Karpas-422 (cell line): ENCODE results near the gene C7orf25. TPM values are rescaled to one million over a fixed set of nuclear protein-coding genes. Genes with fewer than 3 reads are reported as not detected.

Experiments used
- DNase-seq: peaks from one replicate; pipeline ENCODE4 v3.0.0-alpha.2; 2015
- H2AFZ ChIP-seq: fragments of 200-600 bp; sonication (generic); 2 replicates; pipeline ENCODE4 v1.6.1; 2014; ENCODE audit warnings: antibody characterized with exemption, low read length, mixed read lengths
- H3K27ac ChIP-seq: fragments of 200-600 bp; sonication (generic); 2 replicates; pipeline ENCODE4 v1.5.1; 2014; ENCODE audit warnings: mild to moderate bottlenecking, low read length, moderate library complexity
- H3K27me3 ChIP-seq: fragments of 200-600 bp; sonication (generic); 2 replicates; pipeline ENCODE4 v1.6.1; 2014; ENCODE audit warnings: low read length, mixed read lengths
- H3K36me3 ChIP-seq: fragments of 200-600 bp; sonication (generic); 2 replicates; pipeline ENCODE4 v1.6.1; 2014; ENCODE audit warnings: low read length, mixed read lengths; ENCODE audit not compliant: insufficient read depth
- H3K4me1 ChIP-seq: fragments of 200-600 bp; sonication (generic); 2 replicates; pipeline ENCODE4 v1.6.1; 2014; ENCODE audit warnings: mild to moderate bottlenecking, low read length, mixed read lengths
- H3K4me2 ChIP-seq: fragments of 200-600 bp; sonication (generic); 2 replicates; pipeline ENCODE4 v1.6.1; 2014; ENCODE audit warnings: low read length, low read depth, mild to moderate bottlenecking; ENCODE audit not compliant: poor library complexity, severe bottlenecking
- H3K4me3 ChIP-seq: fragments of 200-600 bp; sonication (generic); 2 replicates; pipeline ENCODE4 v1.5.1; 2014; ENCODE audit warnings: mild to moderate bottlenecking, antibody characterized with exemption, low read length, mixed read lengths
- H3K79me2 ChIP-seq: fragments of 200-600 bp; sonication (generic); 2 replicates; pipeline ENCODE4 v1.6.1; 2014; ENCODE audit warnings: mild to moderate bottlenecking, low read length, mixed read lengths
- H3K9ac ChIP-seq: fragments of 200-600 bp; sonication (generic); 2 replicates; pipeline ENCODE4 v1.6.0; 2014; ENCODE audit warnings: low read length
- H3K9me2 ChIP-seq: fragments of 200-600 bp; sonication (generic), shearing (Covaris generic); replicated peaks from 2 replicates; pipeline ENCODE4 v1.6.0; 2014; ENCODE audit warnings: mild to moderate bottlenecking, low read length, moderate library complexity; ENCODE audit not compliant: insufficient read depth
- H3K9me3 ChIP-seq: fragments of 300-700, 200-600 bp; sonication (generic); 2 replicates; pipeline ENCODE4 v1.6.1; 2014; ENCODE audit warnings: low read length, mixed read lengths
- H4K20me1 ChIP-seq: fragments of 200-600 bp; sonication (generic); 2 replicates; pipeline ENCODE4 v1.6.1; 2014; ENCODE audit warnings: mild to moderate bottlenecking, antibody characterized with exemption, low read length, low read depth; ENCODE audit not compliant: insufficient read depth
- total RNA-seq: library from RNA; depleted of rRNA; stranded (reverse); fragments of >200 nt; shearing (Covaris generic); gene quantifications from 2 replicates; pipeline ENCODE4 v1.2.3, GENCODE V29; 2014; ENCODE audit warnings: low replicate concordance; rRNA removed

The C7orf25 gene
- 1.1 and 1.8 TPM in 2 replicates for total RNA-seq

DNA sequence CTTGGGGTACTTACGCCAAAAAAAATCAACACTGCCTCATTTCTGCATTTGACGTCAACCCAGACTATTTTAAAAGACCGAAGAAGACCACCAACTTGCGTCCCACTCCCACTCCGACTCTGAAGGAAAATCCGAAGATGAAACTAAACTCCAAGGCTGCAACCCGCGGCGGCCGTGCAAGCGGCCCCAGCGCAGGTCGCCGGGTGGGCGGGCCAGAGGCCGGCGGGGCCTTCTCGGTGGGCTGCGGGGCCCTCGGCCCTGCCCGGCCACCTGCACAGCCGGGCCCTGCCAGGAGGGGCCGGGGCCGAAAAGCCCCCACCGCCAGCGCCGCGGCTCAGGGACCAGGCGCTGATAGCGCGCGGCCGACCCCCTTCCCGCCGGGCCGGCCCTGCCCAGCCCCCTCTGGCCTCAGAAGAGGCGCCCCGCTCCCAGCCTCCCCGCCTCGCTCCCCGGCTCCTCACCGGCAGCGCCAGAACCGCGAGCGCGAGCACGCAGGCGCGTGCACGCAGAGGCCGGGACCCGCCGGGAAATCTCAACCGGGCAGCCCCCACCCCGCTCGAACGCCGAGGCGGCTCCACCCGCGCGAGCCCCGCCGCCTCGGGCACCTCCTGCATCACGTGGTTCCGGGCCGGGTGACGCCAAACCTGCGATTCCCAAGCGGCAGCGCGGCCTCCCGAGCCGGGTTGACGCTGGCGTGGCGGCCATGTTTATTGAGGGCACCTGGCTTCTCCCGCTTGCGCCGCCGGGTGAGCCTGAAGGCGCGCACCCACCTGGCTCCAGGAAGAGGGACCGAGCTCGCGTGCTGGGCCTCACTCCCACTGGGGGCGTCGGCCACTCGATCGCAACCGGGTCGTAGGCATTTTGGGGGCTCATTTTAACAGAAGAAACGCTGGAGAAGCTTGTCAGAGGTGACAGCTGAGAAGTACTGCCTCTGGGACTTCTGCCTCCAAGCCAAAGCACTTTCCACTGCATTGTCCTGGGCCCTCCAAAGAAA, at the start of gene C7orf25:
Gene C7orf25, minus strand, starts transcription at position 617 of the 994 bp plus-strand sequence. CDS start 1,170 bp downstream, outside the sequence.
- DNase-seq: peak; percentile 98
- H3K4me1 ChIP-seq: peaks cover 36% of the 10 kb centered on the region
- H3K4me2 ChIP-seq: peak within 1 kb of the TSS; percentile 91
- H4K20me1 ChIP-seq: no peaks in the 10 kb centered on the region; the same call in 1 of the 2 replicates
- peak within 1 kb of the TSS; percentile 34; the same call in 1 of the 2 replicates for H3K27ac ChIP-seq
- no peaks in the 10 kb centered on the region for H3K9me2 ChIP-seq
- peak within 1 kb of the TSS; percentile 83 for H2AFZ ChIP-seq
- H3K9ac ChIP-seq: peak within 1 kb of the TSS; percentile 88
- no peaks in the 10 kb centered on the region for H3K9me3 ChIP-seq
- peak within 1 kb of the TSS; percentile 76 for H3K4me3 ChIP-seq
- H3K36me3 ChIP-seq: peaks cover 8% of the 10 kb centered on the region; the same call in 1 of the 2 replicates
- H3K79me2 ChIP-seq: peaks cover 6% of the 10 kb centered on the region; the same call in 1 of the 2 replicates
- H3K27me3 ChIP-seq: no peaks in the 10 kb centered on the region

DNA sequence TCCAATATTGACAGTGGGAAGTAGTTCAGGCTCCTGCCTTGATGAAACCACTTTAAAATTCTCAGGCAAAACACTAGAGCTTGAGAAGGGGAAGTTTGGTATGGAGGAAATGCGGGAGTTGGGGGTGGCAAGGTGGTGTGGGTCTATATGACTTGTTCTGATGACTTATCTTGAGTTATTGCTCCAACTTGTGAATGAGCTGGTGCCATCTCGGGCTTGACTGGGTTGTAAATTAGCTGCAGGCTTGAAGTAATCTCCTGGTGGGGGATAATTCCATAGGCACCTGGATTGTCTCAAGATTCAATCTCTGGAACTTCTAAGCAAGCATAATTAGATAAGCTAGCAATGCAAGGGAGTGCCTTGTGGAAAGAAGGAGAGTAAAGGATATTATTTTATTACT, 49.3 kb upstream of the C7orf25 start:
- no peaks in the 10 kb centered on the region for H3K79me2 ChIP-seq
- no peaks in the 10 kb centered on the region for H3K9me3 ChIP-seq
- H3K4me3 ChIP-seq: no peak overlapping the region
- no peak overlapping the region for H3K4me2 ChIP-seq
- H3K9me2 ChIP-seq: no peaks in the 10 kb centered on the region
- DNase-seq: no peak
- H4K20me1 ChIP-seq: no peaks in the 10 kb centered on the region
- H3K4me1 ChIP-seq: no peaks in the 10 kb centered on the region
- H3K9ac ChIP-seq: no peak overlapping the region
- no peaks in the 10 kb centered on the region for H3K36me3 ChIP-seq
- no peak overlapping the region for H3K27ac ChIP-seq
- H2AFZ ChIP-seq: no peak overlapping the region
- no peaks in the 10 kb centered on the region for H3K27me3 ChIP-seq

DNA sequence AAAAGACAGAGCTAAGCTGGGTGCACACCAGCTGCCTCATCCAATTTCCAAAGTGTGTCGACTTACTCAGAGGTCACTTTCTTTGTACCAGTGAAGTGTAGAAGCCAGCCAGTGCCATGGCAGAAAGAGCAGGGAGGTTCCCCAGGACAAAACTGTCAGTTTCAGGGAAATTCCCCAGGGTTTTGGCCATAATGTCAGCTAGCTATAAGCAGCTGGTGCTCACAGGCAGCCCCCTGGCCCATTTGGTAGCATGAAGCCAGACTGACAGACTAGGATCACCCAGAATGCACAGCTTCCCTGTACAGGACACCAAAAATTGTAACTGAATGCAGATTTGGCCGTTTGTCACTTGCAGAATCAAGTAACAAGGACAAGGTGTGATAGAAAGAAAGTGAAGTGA, 48.9 kb upstream of the C7orf25 start:
- H2AFZ ChIP-seq: no peak overlapping the region
- no peaks in the 10 kb centered on the region for H3K4me1 ChIP-seq
- H3K79me2 ChIP-seq: no peaks in the 10 kb centered on the region
- no peak overlapping the region for H3K4me3 ChIP-seq
- H3K9me2 ChIP-seq: no peaks in the 10 kb centered on the region
- no peaks in the 10 kb centered on the region for H3K36me3 ChIP-seq
- H3K9me3 ChIP-seq: no peaks in the 10 kb centered on the region
- no peak overlapping the region for H3K4me2 ChIP-seq
- no peaks in the 10 kb centered on the region for H4K20me1 ChIP-seq
- H3K27ac ChIP-seq: no peak overlapping the region
- H3K9ac ChIP-seq: no peak overlapping the region
- no peak for DNase-seq
- H3K27me3 ChIP-seq: no peaks in the 10 kb centered on the region

DNA sequence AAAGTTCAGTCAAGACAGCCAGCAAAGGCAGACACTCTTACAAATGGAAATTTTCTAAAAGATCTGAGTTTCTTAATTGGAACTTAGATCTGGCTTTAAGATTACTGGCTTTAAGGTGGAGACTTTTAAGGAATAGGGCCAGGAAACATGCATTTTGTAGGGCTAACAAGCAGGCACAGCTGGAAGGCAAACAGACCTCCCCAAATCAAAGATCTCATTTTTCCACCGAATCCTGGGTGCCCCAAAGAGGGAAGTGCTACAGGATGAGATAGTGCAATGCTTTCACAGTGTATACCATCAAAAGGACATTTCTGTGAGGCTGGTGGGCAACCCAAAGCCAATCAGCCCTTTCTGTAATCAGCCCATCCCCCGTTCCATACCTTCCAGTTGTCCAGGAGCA, 47.7 kb upstream of the C7orf25 start:
- H3K4me2 ChIP-seq: no peak overlapping the region
- H3K27ac ChIP-seq: no peak overlapping the region
- H3K9me2 ChIP-seq: no peaks in the 10 kb centered on the region
- no peak overlapping the region for H3K4me3 ChIP-seq
- H3K79me2 ChIP-seq: no peaks in the 10 kb centered on the region
- H2AFZ ChIP-seq: no peak overlapping the region
- H3K9me3 ChIP-seq: no peaks in the 10 kb centered on the region
- no peak for DNase-seq
- no peaks in the 10 kb centered on the region for H4K20me1 ChIP-seq
- H3K27me3 ChIP-seq: no peaks in the 10 kb centered on the region
- no peak overlapping the region for H3K9ac ChIP-seq
- H3K4me1 ChIP-seq: no peaks in the 10 kb centered on the region
- no peaks in the 10 kb centered on the region for H3K36me3 ChIP-seq

DNA sequence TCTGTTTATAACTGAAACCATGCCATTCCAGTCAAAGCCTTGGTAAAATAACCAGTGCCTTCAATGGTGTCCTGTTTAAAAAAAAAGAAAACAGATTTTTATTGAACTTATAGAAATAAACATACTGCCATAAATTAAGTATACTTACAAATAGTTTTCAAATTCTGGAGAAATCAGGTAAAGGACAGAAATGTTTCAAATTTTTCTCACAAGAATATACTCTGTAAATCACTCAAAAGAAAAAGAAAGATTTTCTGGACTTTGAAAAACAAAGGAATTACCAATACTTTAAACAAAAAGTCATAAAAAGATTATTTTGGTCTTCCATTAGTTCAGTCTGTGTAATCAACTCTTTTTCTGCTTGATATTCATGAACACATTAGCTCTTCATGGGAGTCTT, 44.2 kb upstream of the C7orf25 start:
- Histone ChIP-seq H3K4me2 (no peak overlapping the region), H3K9me2 (no peaks in the 10 kb centered on the region), H3K9me3 (no peaks in the 10 kb centered on the region), H4K20me1 (no peaks in the 10 kb centered on the region), H3K9ac (no peak overlapping the region), H2AFZ (no peak overlapping the region), H3K27ac (no peak overlapping the region), H3K79me2 (no peaks in the 10 kb centered on the region), H3K4me3 (no peak overlapping the region), H3K36me3 (no peaks in the 10 kb centered on the region), H3K4me1 (no peaks in the 10 kb centered on the region), H3K27me3 (no peaks in the 10 kb centered on the region)
- DNase-seq: no peak

GRCh38 chr7:42953994-42954393, 42.1 kb upstream of the C7orf25 start:
- no peaks in the 10 kb centered on the region for H3K36me3 ChIP-seq
- H2AFZ ChIP-seq: no peak overlapping the region
- H3K9me3 ChIP-seq: no peaks in the 10 kb centered on the region
- no peak for DNase-seq
- no peaks in the 10 kb centered on the region for H4K20me1 ChIP-seq
- H3K27ac ChIP-seq: no peak overlapping the region
- H3K27me3 ChIP-seq: no peaks in the 10 kb centered on the region
- H3K9me2 ChIP-seq: no peaks in the 10 kb centered on the region
- H3K9ac ChIP-seq: no peak overlapping the region
- no peak overlapping the region for H3K4me2 ChIP-seq
- H3K4me3 ChIP-seq: no peak overlapping the region
- no peaks in the 10 kb centered on the region for H3K4me1 ChIP-seq
- no peaks in the 10 kb centered on the region for H3K79me2 ChIP-seq

DNA sequence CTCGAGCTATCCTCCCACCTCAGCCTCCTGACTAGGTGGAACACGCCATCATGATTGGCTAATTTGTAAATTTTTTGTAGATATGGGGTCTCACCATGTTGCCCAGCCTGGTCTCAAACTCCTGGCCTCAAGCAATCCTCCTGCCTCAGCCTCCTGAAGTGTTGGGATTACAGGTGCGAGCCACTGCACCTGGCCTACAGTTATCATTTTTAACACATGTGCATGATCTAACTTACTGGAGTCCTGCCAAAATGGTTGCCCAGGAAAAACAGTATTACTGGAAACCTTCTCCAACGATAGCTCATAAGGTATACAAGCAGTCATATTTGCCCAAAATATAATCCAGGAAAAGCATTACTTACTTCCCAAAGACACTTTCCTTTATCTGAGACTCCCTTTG, 40.5 kb upstream of the C7orf25 start:
- Histone ChIP-seq H2AFZ (no peak overlapping the region), H3K9me2 (no peaks in the 10 kb centered on the region), H3K79me2 (no peaks in the 10 kb centered on the region), H3K4me1 (no peaks in the 10 kb centered on the region), H3K27me3 (no peaks in the 10 kb centered on the region), H3K4me2 (no peak overlapping the region), H3K27ac (no peak overlapping the region), H4K20me1 (no peaks in the 10 kb centered on the region), H3K9me3 (no peaks in the 10 kb centered on the region), H3K4me3 (no peak overlapping the region), H3K36me3 (no peaks in the 10 kb centered on the region), H3K9ac (no peak overlapping the region)
- DNase-seq: no peak

DNA sequence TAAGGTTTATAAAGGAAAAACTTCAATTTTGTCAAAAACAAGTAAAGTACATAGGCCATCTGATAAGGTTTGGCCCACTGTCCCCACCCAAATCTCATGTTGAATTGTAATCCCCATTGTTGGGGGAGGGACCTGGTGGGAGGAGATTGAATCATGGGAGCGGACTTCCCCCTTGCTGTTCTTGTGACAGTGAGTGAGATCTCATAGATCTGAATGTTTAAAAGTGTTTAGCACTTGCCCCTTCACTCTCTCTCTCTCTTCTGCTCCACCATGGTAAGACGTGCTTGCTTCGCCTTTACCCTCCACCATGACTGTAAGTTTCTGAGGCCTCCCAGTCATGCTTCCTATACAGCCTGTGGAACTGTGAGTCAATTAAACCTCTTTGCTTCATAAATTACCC, 38.5 kb upstream of the C7orf25 start:
- no peaks in the 10 kb centered on the region for H3K4me1 ChIP-seq
- no peaks in the 10 kb centered on the region for H3K36me3 ChIP-seq
- H3K4me3 ChIP-seq: no peak overlapping the region
- no peak overlapping the region for H3K9ac ChIP-seq
- H4K20me1 ChIP-seq: no peaks in the 10 kb centered on the region
- no peak overlapping the region for H3K4me2 ChIP-seq
- H3K27me3 ChIP-seq: no peaks in the 10 kb centered on the region
- DNase-seq: no peak
- H3K79me2 ChIP-seq: no peaks in the 10 kb centered on the region
- H2AFZ ChIP-seq: no peak overlapping the region
- no peak overlapping the region for H3K27ac ChIP-seq
- no peaks in the 10 kb centered on the region for H3K9me3 ChIP-seq
- no peaks in the 10 kb centered on the region for H3K9me2 ChIP-seq
